ENCODE results near the gene TXK. TPM values are rescaled to one million over a fixed set of nuclear protein-coding genes. Genes with fewer than 3 reads are reported as not detected.

Gene TXK
- 100 to 1,000 TPM; 197 to 338 (median 225) TPM for total RNA-seq
- total RNA-seq (2013), result 318 TPM

DNA sequence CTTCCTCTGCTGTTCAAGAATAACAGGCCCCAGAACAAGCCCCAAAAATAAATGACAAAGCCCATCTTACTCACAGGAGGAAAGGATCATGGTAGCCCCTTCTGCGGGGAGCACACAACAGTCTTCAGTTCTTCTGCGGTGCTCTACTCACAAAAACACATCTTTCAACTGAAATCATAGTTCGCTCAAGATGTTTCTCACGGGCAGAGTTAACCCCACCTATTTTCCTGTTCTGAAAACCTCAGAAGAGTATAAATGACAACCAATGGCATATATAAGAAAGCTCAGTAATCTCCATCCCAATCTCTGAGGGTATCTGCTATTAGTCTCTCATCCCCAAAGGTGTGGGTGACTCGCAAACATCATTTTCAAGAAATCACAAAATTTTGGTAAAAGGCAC is at the start of gene TXK:
TSS of gene TXK (minus strand) at position 170 of the 400 bp plus-strand sequence. CDS start at position 90, 80 bp downstream.
- ATAC-seq (peak in 2 of 3 donors; percentile 16 to 19), DNase-seq (peak in 1 of 2 donors; percentile 63)
- peaks cover 79 to 90% of the 10 kb centered on the region in 2 donors for H3K4me1 Mint-ChIP-seq
- H3K36me3 Mint-ChIP-seq, result no peaks in the 10 kb centered on the region
- H3K36me3 ChIP-seq (ENCODE audit: control insufficient read depth, insufficient read depth, low read length), result peaks cover 6% of the 10 kb centered on the region
- no peaks in the 10 kb centered on the region for H3K9me3 Mint-ChIP-seq
- no peaks in the 10 kb centered on the region for H3K27me3 Mint-ChIP-seq (ENCODE audit: low read depth in 2 of 2)
- H3K4me3 Mint-ChIP-seq, result peak within 1 kb of the TSS; percentile 97
- intact Hi-C loops (cut with micrococcal nuclease), result loop anchor here (5.0 to 10.0 kb wide), 2 partner anchors 87 to 219 kb away; partner anchors contain the start of gene NFXL1
- H3K27ac ChIP-seq (ENCODE audit: low read length), result peak within 1 kb of the TSS; percentile 97
- TF ChIP-seq, protein P1, sequence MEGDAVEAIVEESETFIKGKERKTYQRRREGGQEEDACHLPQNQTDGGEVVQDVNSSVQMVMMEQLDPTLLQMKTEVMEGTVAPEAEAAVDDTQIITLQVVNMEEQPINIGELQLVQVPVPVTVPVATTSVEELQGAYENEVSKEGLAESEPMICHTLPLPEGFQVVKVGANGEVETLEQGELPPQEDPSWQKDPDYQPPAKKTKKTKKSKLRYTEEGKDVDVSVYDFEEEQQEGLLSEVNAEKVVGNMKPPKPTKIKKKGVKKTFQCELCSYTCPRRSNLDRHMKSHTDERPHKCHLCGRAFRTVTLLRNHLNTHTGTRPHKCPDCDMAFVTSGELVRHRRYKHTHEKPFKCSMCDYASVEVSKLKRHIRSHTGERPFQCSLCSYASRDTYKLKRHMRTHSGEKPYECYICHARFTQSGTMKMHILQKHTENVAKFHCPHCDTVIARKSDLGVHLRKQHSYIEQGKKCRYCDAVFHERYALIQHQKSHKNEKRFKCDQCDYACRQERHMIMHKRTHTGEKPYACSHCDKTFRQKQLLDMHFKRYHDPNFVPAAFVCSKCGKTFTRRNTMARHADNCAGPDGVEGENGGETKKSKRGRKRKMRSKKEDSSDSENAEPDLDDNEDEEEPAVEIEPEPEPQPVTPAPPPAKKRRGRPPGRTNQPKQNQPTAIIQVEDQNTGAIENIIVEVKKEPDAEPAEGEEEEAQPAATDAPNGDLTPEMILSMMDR (IDR thresholded peaks at IDR 0.05), result no peak
- peak within 1 kb of the TSS in 1 of 2 donors; percentile 91 for H3K27ac Mint-ChIP-seq
- 30% methylated on average over 5 of the region's 5 CpGs for WGBS (ENCODE audit: insufficient coverage)
- no peaks in the 10 kb centered on the region for H3K9me3 ChIP-seq (ENCODE audit: control insufficient read depth, insufficient read depth, low read length)
- peaks cover 64% of the 10 kb centered on the region for H3K4me1 ChIP-seq (ENCODE audit: control insufficient read depth, insufficient read depth, low read length)
- no peaks in the 10 kb centered on the region for H3K27me3 ChIP-seq (ENCODE audit: control insufficient read depth, insufficient read depth, low read length)
- peak within 1 kb of the TSS; percentile 59 for H3K4me3 ChIP-seq (ENCODE audit: low read length)

DNA sequence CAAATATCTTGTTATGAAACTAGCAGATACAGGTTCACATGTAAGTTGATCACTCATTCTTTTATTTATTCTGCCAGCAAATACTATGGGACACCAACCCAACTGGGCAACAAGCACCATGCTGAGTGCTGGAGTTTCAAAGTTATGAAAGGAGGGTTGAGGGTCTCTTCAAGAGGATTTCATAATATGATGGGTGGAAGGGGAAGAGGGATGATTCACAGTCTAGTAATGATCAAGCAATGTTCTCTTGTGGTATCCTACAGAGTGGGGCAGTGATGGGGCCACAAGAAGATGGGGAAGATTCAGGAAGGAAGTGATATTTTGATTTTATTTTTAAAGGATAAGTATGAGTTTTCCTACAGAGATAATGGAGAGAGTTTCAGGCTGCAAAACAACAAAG is 46.2 kb upstream of the TXK start:
- H3K4me3 Mint-ChIP-seq, result no peak overlapping the region
- Histone ChIP-seq H3K9me3 (ENCODE audit: control insufficient read depth, insufficient read depth, low read length) (no peaks in the 10 kb centered on the region), H3K27ac (ENCODE audit: low read length) (no peak overlapping the region), H3K36me3 (ENCODE audit: control insufficient read depth, insufficient read depth, low read length) (no peaks in the 10 kb centered on the region), H3K4me3 (ENCODE audit: low read length) (no peak overlapping the region), H3K27me3 (ENCODE audit: control insufficient read depth, insufficient read depth, low read length) (no peaks in the 10 kb centered on the region), H3K4me1 (ENCODE audit: control insufficient read depth, insufficient read depth, low read length) (no peaks in the 10 kb centered on the region)
- TF ChIP-seq, protein P1 (IDR thresholded peaks at IDR 0.05), result no peak
- no peaks in the 10 kb centered on the region for H3K27me3 Mint-ChIP-seq (ENCODE audit: low read depth in 2 of 2)
- peaks cover 0 to 2% of the 10 kb centered on the region in 2 donors for H3K9me3 Mint-ChIP-seq
- DNase-seq (no peak), ATAC-seq (no peak)
- intact Hi-C loops (cut with micrococcal nuclease), result no loop called here
- no peak overlapping the region for H3K27ac Mint-ChIP-seq
- H3K4me1 Mint-ChIP-seq, result no peaks in the 10 kb centered on the region
- H3K36me3 Mint-ChIP-seq, result no peaks in the 10 kb centered on the region

DNA sequence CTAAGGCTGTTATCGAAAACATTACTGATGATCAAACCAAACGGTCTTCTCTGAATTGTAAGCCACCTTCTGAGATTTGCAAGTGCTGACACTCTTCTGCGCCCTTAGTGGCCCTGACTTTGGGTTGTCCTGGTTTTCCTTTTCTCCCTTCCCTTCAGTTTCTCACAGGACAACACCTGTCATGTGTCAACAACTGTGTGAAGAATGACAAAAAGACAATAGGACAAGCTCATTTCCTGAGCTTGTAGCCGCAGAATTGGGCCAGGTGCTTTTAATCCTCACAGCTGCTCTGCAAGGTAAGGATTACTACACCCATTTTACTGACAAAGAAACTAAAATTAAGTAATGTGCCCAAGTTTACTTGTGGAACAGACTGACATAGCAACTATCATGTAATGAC is 44.9 kb upstream of the TXK start:
- Histone ChIP-seq H3K36me3 (ENCODE audit: control insufficient read depth, insufficient read depth, low read length) (no peaks in the 10 kb centered on the region), H3K27ac (ENCODE audit: low read length) (no peak overlapping the region), H3K9me3 (ENCODE audit: control insufficient read depth, insufficient read depth, low read length) (no peaks in the 10 kb centered on the region), H3K4me3 (ENCODE audit: low read length) (no peak overlapping the region), H3K27me3 (ENCODE audit: control insufficient read depth, insufficient read depth, low read length) (no peaks in the 10 kb centered on the region), H3K4me1 (ENCODE audit: control insufficient read depth, insufficient read depth, low read length) (no peaks in the 10 kb centered on the region)
- Mint-ChIP-seq H3K27me3 (ENCODE audit: low read depth in 2 of 2) (no peaks in the 10 kb centered on the region), H3K4me3 (no peak overlapping the region), H3K4me1 (no peaks in the 10 kb centered on the region), H3K36me3 (no peaks in the 10 kb centered on the region), H3K9me3 (peaks cover 0 to 2% of the 10 kb centered on the region in 2 donors), H3K27ac (no peak overlapping the region)
- ATAC-seq, result no peak
- intact Hi-C loops (cut with micrococcal nuclease), result no loop called here
- WGBS (ENCODE audit: insufficient coverage), result 80% methylated on average over 4 of the region's 4 CpGs
- DNase-seq, result no peak
- TF ChIP-seq, protein P1 (IDR thresholded peaks at IDR 0.05), result no peak

DNA sequence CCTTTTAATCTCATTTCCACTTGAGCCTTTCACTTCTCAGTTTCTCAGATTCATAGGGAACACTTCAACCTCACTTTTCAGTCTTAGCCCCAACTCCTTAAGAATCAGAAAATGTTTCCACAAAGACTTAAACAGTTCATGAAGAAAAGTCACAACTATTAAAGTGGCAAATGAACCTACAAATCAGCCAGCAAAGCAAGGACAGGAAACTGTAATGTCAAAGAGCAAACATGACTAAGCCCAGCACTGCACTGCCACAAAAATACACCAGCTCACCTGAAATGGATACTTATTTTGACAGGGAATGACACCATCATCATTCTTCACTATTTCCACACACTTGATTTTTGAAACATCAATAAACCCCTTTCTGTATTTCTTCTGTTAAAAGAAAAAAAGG is 41.8 kb upstream of the TXK start:
- ATAC-seq (no peak), DNase-seq (no peak)
- Histone ChIP-seq H3K27ac (ENCODE audit: low read length) (no peak overlapping the region), H3K27me3 (ENCODE audit: control insufficient read depth, insufficient read depth, low read length) (no peaks in the 10 kb centered on the region), H3K4me3 (ENCODE audit: low read length) (no peak overlapping the region), H3K9me3 (ENCODE audit: control insufficient read depth, insufficient read depth, low read length) (no peaks in the 10 kb centered on the region), H3K36me3 (ENCODE audit: control insufficient read depth, insufficient read depth, low read length) (no peaks in the 10 kb centered on the region), H3K4me1 (ENCODE audit: control insufficient read depth, insufficient read depth, low read length) (no peaks in the 10 kb centered on the region)
- Mint-ChIP-seq H3K4me3 (no peak overlapping the region), H3K27me3 (ENCODE audit: low read depth in 2 of 2) (no peaks in the 10 kb centered on the region), H3K36me3 (no peaks in the 10 kb centered on the region), H3K27ac (no peak overlapping the region), H3K9me3 (peaks cover 0 to 2% of the 10 kb centered on the region in 2 donors), H3K4me1 (peaks cover 0 to 6% of the 10 kb centered on the region in 2 donors)
- intact Hi-C loops (cut with micrococcal nuclease), result no loop called here
- TF ChIP-seq, protein P1 (IDR thresholded peaks at IDR 0.05), result no peak
